NCI-H1105 (cell line): ENCODE data around the gene IRF6.
A peak's percentile ranks its signal among the peaks of the same experiment; 100 is the strongest.
"Not testable (repeated sequence)": the region's sequence is repeated elsewhere in the genome, so short reads cannot be mapped to it uniquely, and the experiment has no call there.

ENCODE experiments used
- DNase-seq: peaks from one replicate; lab custom pipeline; 2025; lab: John Stamatoyannopoulos, UW

Gene IRF6

GRCh38 chr1:209823143-209824041, 17.4 kb upstream of the IRF6 start:
- peak; percentile 26 for DNase-seq

GRCh38 chr1:209822706-209823105, 16.8 kb upstream of the IRF6 start:
- DNase-seq, result no peak

- DNase-seq, result no peak
Observed at GRCh38 chr1:209820986-209821385, 15.0 kb upstream of the IRF6 start.

- no peak for DNase-seq
Observed at GRCh38 chr1:209819058-209819457, 13.1 kb upstream of the IRF6 start.

GRCh38 chr1:209817691-209818090, 11.7 kb upstream of the IRF6 start:
- DNase-seq, result no peak

GRCh38 chr1:209816923-209817322, 11.0 kb upstream of the IRF6 start:
- DNase-seq, result no peak

- peak; percentile 36 for DNase-seq
Observed at GRCh38 chr1:209815931-209816341, 10.0 kb upstream of the IRF6 start.

- no peak for DNase-seq
Observed at GRCh38 chr1:209815490-209815889, 9.5 kb upstream of the IRF6 start.

- DNase-seq, result no peak
Observed at GRCh38 chr1:209813902-209814301, 8.0 kb upstream of the IRF6 start.

- no peak for DNase-seq
Observed at GRCh38 chr1:209810783-209811182, 4.8 kb upstream of the IRF6 start.

GRCh38 chr1:209809611-209810010, 3.7 kb upstream of the IRF6 start:
- no peak for DNase-seq

GRCh38 chr1:209808059-209808581, 2.2 kb upstream of the IRF6 start:
- DNase-seq, result peak; percentile 44

- no peak for DNase-seq
Observed at GRCh38 chr1:209807509-209807908, 1.6 kb upstream of the IRF6 start.

GRCh38 chr1:209805341-209805781, 581 bp downstream of the IRF6 start:
- DNase-seq, result no peak

- DNase-seq, result no peak
Observed at GRCh38 chr1:209803568-209803967, 2.4 kb downstream of the IRF6 start.

- no peak for DNase-seq
Observed at GRCh38 chr1:209802780-209803152, 3.2 kb downstream of the IRF6 start.

- no peak for DNase-seq
Observed at GRCh38 chr1:209802117-209802779, 3.7 kb downstream of the IRF6 start.

GRCh38 chr1:209800984-209801834, 4.7 kb downstream of the IRF6 start:
- no peak for DNase-seq

- no peak for DNase-seq
Observed at GRCh38 chr1:209797978-209798639, 7.8 kb downstream of the IRF6 start.

GRCh38 chr1:209793711-209794110, 12.2 kb downstream of the IRF6 start:
- DNase-seq, result not testable (repeated sequence)

GRCh38 chr1:209791920-209792319, 14.0 kb downstream of the IRF6 start:
- DNase-seq, result no peak
